KMS-11 (cell line): ENCODE results near the gene RAB40C.
A peak's percentile ranks its signal among the peaks of the same experiment; 100 is the strongest.

Source experiments
- H2AFZ ChIP-seq: fragments of 200-600 bp; sonication (generic); 2 replicates; pipeline ENCODE4 v1.6.1; 2016; ENCODE audit warnings: antibody characterized with exemption, mixed run types, low read depth
- H3K27ac ChIP-seq: fragments of 200-600 bp; sonication (generic); 2 replicates; pipeline ENCODE4 v1.6.1; 2016; ENCODE audit warnings: mild to moderate bottlenecking, mixed run types
- H3K27me3 ChIP-seq: fragments of 200-600 bp; sonication (generic); 2 replicates; pipeline ENCODE4 v1.6.1; 2017; ENCODE audit warnings: mild to moderate bottlenecking, low read depth, mixed run types, moderate library complexity; ENCODE audit not compliant: insufficient read depth
- H3K36me3 ChIP-seq: fragments of 200-600 bp; sonication (generic); 2 replicates; pipeline ENCODE4 v1.6.1; 2017; ENCODE audit warnings: mild to moderate bottlenecking, mixed run types; ENCODE audit not compliant: insufficient read depth
- H3K4me1 ChIP-seq: fragments of 200-600 bp; sonication (generic); 2 replicates; pipeline ENCODE4 v1.6.1; 2016; ENCODE audit warnings: mild to moderate bottlenecking, low read depth, mixed run types; ENCODE audit not compliant: poor library complexity, severe bottlenecking
- H3K4me2 ChIP-seq: fragments of 200-600 bp; sonication (generic); 2 replicates; pipeline ENCODE4 v1.7.0; 2016; ENCODE audit warnings: mild to moderate bottlenecking, mixed run types
- H3K4me3 ChIP-seq: fragments of 200-600 bp; sonication (generic); IDR thresholded peaks from 2 replicates; pipeline ENCODE4 v1.6.1; 2017; ENCODE audit warnings: low read depth, low read length, mixed read lengths; ENCODE audit not compliant: insufficient read depth
- H3K79me2 ChIP-seq: fragments of 200-600 bp; sonication (generic); 2 replicates; pipeline ENCODE4 v1.6.1; 2016; ENCODE audit warnings: low read depth, mixed run types; ENCODE audit not compliant: insufficient read depth
- H3K9ac ChIP-seq: fragments of 200-600 bp; sonication (generic); 2 replicates; pipeline ENCODE4 v1.6.1; 2016; ENCODE audit warnings: mild to moderate bottlenecking, mixed run types
- H4K20me1 ChIP-seq: fragments of 200-600 bp; sonication (generic); 2 replicates; pipeline ENCODE4 v1.6.1; 2016; ENCODE audit warnings: mild to moderate bottlenecking, mixed run types; ENCODE audit not compliant: insufficient read depth
- TF ChIP-seq, protein P1 (sequence below): fragments of 200-600 bp; sonication (generic); conservative IDR thresholded peaks from 2 replicates; pipeline ENCODE4 v1.6.1; 2017; ENCODE audit warnings: low read depth, mild to moderate bottlenecking, antibody characterized with exemption, low read length, moderate library complexity, mixed read lengths

Gene RAB40C

GRCh38 chr16:546909-547770 lies 42.7 kb upstream of the RAB40C start:
- Histone ChIP-seq H3K9ac (no peak overlapping the region), H3K27me3 (no peaks in the 10 kb centered on the region), H3K79me2 (peaks cover 4% of the 10 kb centered on the region; the same call in 1 of the 2 replicates), H2AFZ (no peak overlapping the region), H3K4me2 (no peak overlapping the region), H3K27ac (no peak overlapping the region), H3K4me3 (no peak overlapping the region), H3K4me1 (no peaks in the 10 kb centered on the region), H4K20me1 (no peaks in the 10 kb centered on the region), H3K36me3 (no peaks in the 10 kb centered on the region)
- TF ChIP-seq, protein P1, sequence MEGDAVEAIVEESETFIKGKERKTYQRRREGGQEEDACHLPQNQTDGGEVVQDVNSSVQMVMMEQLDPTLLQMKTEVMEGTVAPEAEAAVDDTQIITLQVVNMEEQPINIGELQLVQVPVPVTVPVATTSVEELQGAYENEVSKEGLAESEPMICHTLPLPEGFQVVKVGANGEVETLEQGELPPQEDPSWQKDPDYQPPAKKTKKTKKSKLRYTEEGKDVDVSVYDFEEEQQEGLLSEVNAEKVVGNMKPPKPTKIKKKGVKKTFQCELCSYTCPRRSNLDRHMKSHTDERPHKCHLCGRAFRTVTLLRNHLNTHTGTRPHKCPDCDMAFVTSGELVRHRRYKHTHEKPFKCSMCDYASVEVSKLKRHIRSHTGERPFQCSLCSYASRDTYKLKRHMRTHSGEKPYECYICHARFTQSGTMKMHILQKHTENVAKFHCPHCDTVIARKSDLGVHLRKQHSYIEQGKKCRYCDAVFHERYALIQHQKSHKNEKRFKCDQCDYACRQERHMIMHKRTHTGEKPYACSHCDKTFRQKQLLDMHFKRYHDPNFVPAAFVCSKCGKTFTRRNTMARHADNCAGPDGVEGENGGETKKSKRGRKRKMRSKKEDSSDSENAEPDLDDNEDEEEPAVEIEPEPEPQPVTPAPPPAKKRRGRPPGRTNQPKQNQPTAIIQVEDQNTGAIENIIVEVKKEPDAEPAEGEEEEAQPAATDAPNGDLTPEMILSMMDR, result no peak

DNA sequence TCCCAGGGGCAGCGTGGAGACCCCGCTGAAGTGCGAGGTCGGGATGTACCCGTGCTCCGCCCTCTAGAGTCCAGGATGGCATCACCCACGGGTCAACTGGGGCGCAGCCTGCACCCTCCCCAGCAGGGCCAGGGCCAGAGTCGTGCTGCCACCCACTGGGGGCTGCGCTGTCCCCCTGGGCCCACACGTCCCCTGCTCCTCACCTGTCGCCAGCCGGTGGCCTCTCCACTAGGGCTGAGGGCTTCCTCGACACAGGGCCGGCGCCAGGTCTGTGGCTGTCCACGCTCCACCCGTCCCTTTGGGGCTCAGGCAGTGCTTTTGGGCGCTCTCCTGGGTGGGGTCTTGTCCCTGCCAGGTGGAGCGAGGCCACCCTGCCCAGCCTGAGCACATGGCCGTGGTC lies 41.3 kb upstream of the RAB40C start:
- H3K4me1 ChIP-seq, result no peaks in the 10 kb centered on the region
- H3K79me2 ChIP-seq, result no peaks in the 10 kb centered on the region; the same call in 1 of the 2 replicates
- no peak overlapping the region for H3K4me3 ChIP-seq
- no peaks in the 10 kb centered on the region for H3K36me3 ChIP-seq
- H3K27me3 ChIP-seq, result no peaks in the 10 kb centered on the region
- TF ChIP-seq, protein P1, result no peak
- H4K20me1 ChIP-seq, result no peaks in the 10 kb centered on the region
- H3K4me2 ChIP-seq, result no peak overlapping the region
- no peak overlapping the region for H2AFZ ChIP-seq
- H3K9ac ChIP-seq, result no peak overlapping the region
- no peak overlapping the region for H3K27ac ChIP-seq

DNA sequence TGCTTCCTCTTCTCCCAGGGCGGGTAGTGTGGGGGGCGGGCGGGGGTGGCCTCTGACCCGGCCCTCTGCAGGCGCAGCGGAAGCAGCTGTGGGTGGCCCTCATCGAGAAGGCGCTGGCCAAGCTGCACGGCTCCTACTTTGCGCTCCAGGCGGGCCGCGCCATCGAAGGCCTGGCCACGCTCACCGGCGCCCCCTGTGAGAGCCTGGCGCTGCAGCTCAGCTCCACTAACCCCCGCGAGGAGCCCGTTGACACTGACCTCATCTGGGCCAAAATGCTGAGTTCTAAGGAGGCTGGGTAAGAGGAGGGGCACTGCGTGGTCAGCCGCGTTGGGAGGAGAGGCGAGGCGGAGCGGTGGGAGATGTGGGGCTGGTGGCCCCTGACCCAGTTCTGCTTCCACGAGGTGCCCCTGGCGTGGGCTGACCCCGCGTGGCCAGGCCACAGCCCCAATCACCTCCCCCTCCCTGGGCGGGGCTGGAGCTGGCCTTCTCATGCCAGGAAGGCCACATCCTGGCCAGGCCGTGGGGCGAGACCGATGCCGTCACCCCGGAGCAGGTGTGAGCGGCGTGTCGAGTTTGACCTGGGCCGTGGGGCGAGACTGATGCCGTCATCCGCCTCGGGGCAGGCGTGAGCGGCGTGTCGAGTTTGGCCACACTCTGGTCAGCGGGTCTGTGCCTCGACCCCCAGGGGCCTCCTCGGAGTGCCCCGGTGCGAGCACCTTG lies 40.2 kb upstream of the RAB40C start:
- Histone ChIP-seq H3K36me3 (no peaks in the 10 kb centered on the region), H3K4me2 (no peak overlapping the region), H3K79me2 (no peaks in the 10 kb centered on the region), H4K20me1 (no peaks in the 10 kb centered on the region), H2AFZ (no peak overlapping the region), H3K27ac (no peak overlapping the region), H3K27me3 (no peaks in the 10 kb centered on the region), H3K9ac (no peak overlapping the region), H3K4me3 (no peak overlapping the region), H3K4me1 (no peaks in the 10 kb centered on the region)
- TF ChIP-seq, protein P1, result 0 out of 2 replicates have a peak, but pooled peaks have one; percentile 14

DNA sequence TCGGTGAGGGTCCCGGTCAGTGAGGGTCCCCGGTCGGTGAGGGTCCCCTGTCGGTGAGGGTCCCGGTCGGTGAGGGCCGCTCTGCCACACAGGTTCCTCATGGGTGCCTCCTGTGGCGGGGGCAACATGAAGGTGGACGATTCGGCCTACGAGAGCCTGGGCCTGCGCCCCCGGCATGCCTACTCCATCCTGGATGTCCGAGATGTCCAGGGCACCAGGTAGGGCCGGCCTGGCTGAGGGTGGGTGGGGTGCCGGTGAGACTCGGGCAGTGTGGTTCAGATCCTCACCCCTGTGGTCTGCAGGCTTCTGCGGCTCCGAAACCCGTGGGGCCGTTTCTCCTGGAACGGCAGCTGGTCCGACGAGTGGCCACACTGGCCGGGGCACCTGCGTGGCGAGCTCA lies 38.7 kb upstream of the RAB40C start:
- Histone ChIP-seq H3K4me1 (no peaks in the 10 kb centered on the region), H2AFZ (no peak overlapping the region), H3K9ac (no peak overlapping the region), H3K79me2 (no peaks in the 10 kb centered on the region), H4K20me1 (no peaks in the 10 kb centered on the region), H3K4me2 (no peak overlapping the region), H3K27me3 (no peaks in the 10 kb centered on the region), H3K36me3 (no peaks in the 10 kb centered on the region), H3K27ac (no peak overlapping the region), H3K4me3 (no peak overlapping the region)
- TF ChIP-seq, protein P1, result no peak
